Measurements from ENCODE around the gene MCF2L2. TPM values are rescaled to one million over a fixed set of nuclear protein-coding genes. Genes with fewer than 3 reads are reported as not detected.

Gene MCF2L2
- total RNA-seq, 1 experiment from 2014 or later = 1.7 TPM

- Histone ChIP-seq H3K9me3 (ENCODE audit: insufficient read depth, low read depth) (no peaks in the 10 kb centered on the region), H3K9me2 (ENCODE audit: insufficient read depth) (no peaks in the 10 kb centered on the region), H3K79me2 (ENCODE audit: low read depth) (peaks cover 15% of the 10 kb centered on the region), H2AFZ (no peak overlapping the region), H3K27me3 (ENCODE audit: insufficient read depth, low read depth) (no peaks in the 10 kb centered on the region), H3K36me3 (ENCODE audit: low read depth) (0 out of 2 replicates have a peak, but pooled peaks cover 2% of the 10 kb centered on the region), H3F3A (ENCODE audit: insufficient read depth, low read depth) (peaks cover 28% of the 10 kb centered on the region), H4K20me1 (ENCODE audit: insufficient read depth) (no peaks in the 10 kb centered on the region), H3K4me2 (no peak overlapping the region), H3K4me3 (no peak overlapping the region), H3K4me1 (replicated peaks; ENCODE audit: insufficient read depth) (peaks cover 56% of the 10 kb centered on the region), H3K27ac (0 out of 2 replicates have a peak overlapping the region, but pooled peaks have one; percentile 51)
- intact Hi-C loops (cut with micrococcal nuclease; ENCODE audit: unreplicated experiment) = no loop called here
- ChIA-PET CTCF (no interaction called here), POLR2A (ENCODE audit: unreplicated experiment) (no interaction called here)
- no peak for TF ChIP-seq CTCF (conservative IDR thresholded peaks at IDR 0.05)
- no peak for TF ChIP-seq EZH2 (IDR thresholded peaks at IDR 0.05; ENCODE audit: low read depth)
- DNase-seq = no peak
- BruUV-seq (replicated peaks) = no TSS peak
Observed at GRCh38 chr3:183279371-183279770, 149.0 kb downstream of the MCF2L2 start.

GRCh38 chr3:183278479-183279088 lies 149.8 kb downstream of the MCF2L2 start:
- no peaks in the 10 kb centered on the region for H3K27me3 ChIP-seq (ENCODE audit: insufficient read depth, low read depth)
- no peaks in the 10 kb centered on the region for H3K9me3 ChIP-seq (ENCODE audit: insufficient read depth, low read depth)
- H3K4me1 ChIP-seq (replicated peaks; ENCODE audit: insufficient read depth) = peaks cover 56% of the 10 kb centered on the region
- no peaks in the 10 kb centered on the region for H4K20me1 ChIP-seq (ENCODE audit: insufficient read depth)
- ChIA-PET CTCF (no interaction called here), POLR2A (ENCODE audit: unreplicated experiment) (no interaction called here)
- BruUV-seq (replicated peaks) = no TSS peak
- no peak overlapping the region for H3K4me3 ChIP-seq
- no peak overlapping the region for H2AFZ ChIP-seq
- peak overlapping the region; percentile 51 for H3K27ac ChIP-seq
- H3K4me2 ChIP-seq = no peak overlapping the region
- H3K9me2 ChIP-seq (ENCODE audit: insufficient read depth) = no peaks in the 10 kb centered on the region
- H3K36me3 ChIP-seq (ENCODE audit: low read depth) = peaks cover 6% of the 10 kb centered on the region; the same call in 1 of the 2 replicates
- peaks cover 31% of the 10 kb centered on the region for H3F3A ChIP-seq (ENCODE audit: insufficient read depth, low read depth)
- peaks cover 20% of the 10 kb centered on the region for H3K79me2 ChIP-seq (ENCODE audit: low read depth)
- TF ChIP-seq CTCF (conservative IDR thresholded peaks at IDR 0.05) (no peak), EZH2 (IDR thresholded peaks at IDR 0.05; ENCODE audit: low read depth) (no peak)
- intact Hi-C loops (cut with micrococcal nuclease; ENCODE audit: unreplicated experiment) = no loop called here
- DNase-seq = no peak

- Histone ChIP-seq H3K9me2 (ENCODE audit: insufficient read depth) (no peaks in the 10 kb centered on the region), H2AFZ (no peak overlapping the region), H3K4me1 (replicated peaks; ENCODE audit: insufficient read depth) (peaks cover 59% of the 10 kb centered on the region), H3K4me3 (no peak overlapping the region), H4K20me1 (ENCODE audit: insufficient read depth) (no peaks in the 10 kb centered on the region), H3K27me3 (ENCODE audit: insufficient read depth, low read depth) (no peaks in the 10 kb centered on the region), H3K4me2 (no peak overlapping the region), H3K9me3 (ENCODE audit: insufficient read depth, low read depth) (no peaks in the 10 kb centered on the region), H3K36me3 (ENCODE audit: low read depth) (peaks cover 18% of the 10 kb centered on the region; the same call in 1 of the 2 replicates), H3K27ac (peak overlapping the region; percentile 87), H3F3A (ENCODE audit: insufficient read depth, low read depth) (peaks cover 35% of the 10 kb centered on the region), H3K79me2 (ENCODE audit: low read depth) (peaks cover 33% of the 10 kb centered on the region)
- TF ChIP-seq CTCF (conservative IDR thresholded peaks at IDR 0.05) (no peak), EZH2 (IDR thresholded peaks at IDR 0.05; ENCODE audit: low read depth) (no peak)
- intact Hi-C loops (cut with micrococcal nuclease; ENCODE audit: unreplicated experiment) = no loop called here
- ChIA-PET CTCF (interaction anchor here (0.7 kb wide), 1 partner anchor 560 kb away, joined by 10 read pairs; no protein-coding TSS in a partner anchor), POLR2A (ENCODE audit: unreplicated experiment) (no interaction called here)
- peak in 1 of 2 experiments; percentile 55 for DNase-seq
- no TSS peak for BruUV-seq (replicated peaks)
Observed at GRCh38 chr3:183277260-183277659, 151.2 kb downstream of the MCF2L2 start.
